ENCODE measurements around the gene PRDM7.

- TF ChIP-seq EZH2 (IDR thresholded peaks at IDR 0.05; ENCODE audit: borderline replicate concordance, insufficient read depth, low read length, poor library complexity, severe bottlenecking), result no peak
- TF ChIP-seq SMC3 (conservative IDR thresholded peaks at IDR 0.05; ENCODE audit: poor library complexity), result no peak
- TF ChIP-seq CTCF (IDR thresholded peaks at IDR 0.05; ENCODE audit: poor library complexity, severe bottlenecking), result no peak
These were observed 42.6 kb downstream of the PRDM7 start for GRCh38 chr16:90034504-90034903.

All from neural cell (in vitro differentiated cells).